GM10248 (cell line): Measurements from ENCODE around the gene PRDM7.
A peak's percentile ranks its signal among the peaks of the same experiment; 100 is the strongest.
"Not testable (repeated sequence)": the region's sequence is repeated elsewhere in the genome, so short reads cannot be mapped to it uniquely, and the experiment has no call there.

Experiments used
- CTCF ChIA-PET: fragments of 300-600 bp; sonication (Branson Sonifier 250); formaldehyde crosslinking; extraction: SDS; loops from one replicate; lab custom pipeline; 2021; ENCODE audit warnings: antibody characterized with exemption; lab: Yijun Ruan, JAX
- POLR2A ChIA-PET: fragments of 350-650 bp; sonication (Branson Sonifier 250); formaldehyde crosslinking; extraction: SDS; loops from one replicate; lab custom pipeline; 2020; ENCODE audit warnings: antibody characterized with exemption; lab: Yijun Ruan, JAX
- DNase-seq: peaks from one replicate; pipeline ENCODE4 v3.0.0; 2012; ENCODE audit errors: extremely low spot score
- TF ChIP-seq, protein P1 (sequence below): IDR thresholded peaks from 2 replicates; pipeline ENCODE4 v1.5.1; 2012; ENCODE audit warnings: mild to moderate bottlenecking, low read depth; ENCODE audit errors: extremely low read depth, missing control alignments, control extremely low read depth

PRDM7 gene

DNA sequence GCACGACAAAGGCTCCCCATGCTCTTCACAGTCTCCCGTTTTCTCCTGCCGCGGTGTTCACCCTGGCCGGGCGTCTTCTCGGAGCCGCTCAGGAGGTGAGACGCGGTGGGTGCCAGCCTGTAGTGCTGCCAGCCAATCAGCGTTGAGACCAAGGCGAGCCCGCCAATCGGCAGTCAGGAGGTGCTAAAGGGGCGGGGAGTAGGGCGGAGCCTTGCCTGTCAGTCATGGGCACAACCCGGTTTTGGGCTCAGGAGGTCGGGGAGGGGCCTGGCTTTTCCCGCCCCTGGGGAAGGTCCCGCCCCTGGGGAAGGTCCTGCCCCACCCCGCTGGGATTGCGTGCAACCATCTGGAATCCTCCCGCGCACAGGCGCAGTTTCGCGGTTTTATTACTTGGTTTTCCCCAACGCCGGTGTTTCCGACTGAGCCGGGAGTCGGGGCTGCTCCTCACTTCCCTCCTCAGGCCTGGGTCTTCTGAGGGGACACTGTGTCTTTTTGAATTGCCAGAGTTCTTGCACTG, at the start of gene PRDM7:
TSS of gene PRDM7 (minus strand) at position 92 of the 517 bp plus-strand sequence. CDS start 1,421 bp downstream, outside the sequence.
- TF ChIP-seq, protein P1, sequence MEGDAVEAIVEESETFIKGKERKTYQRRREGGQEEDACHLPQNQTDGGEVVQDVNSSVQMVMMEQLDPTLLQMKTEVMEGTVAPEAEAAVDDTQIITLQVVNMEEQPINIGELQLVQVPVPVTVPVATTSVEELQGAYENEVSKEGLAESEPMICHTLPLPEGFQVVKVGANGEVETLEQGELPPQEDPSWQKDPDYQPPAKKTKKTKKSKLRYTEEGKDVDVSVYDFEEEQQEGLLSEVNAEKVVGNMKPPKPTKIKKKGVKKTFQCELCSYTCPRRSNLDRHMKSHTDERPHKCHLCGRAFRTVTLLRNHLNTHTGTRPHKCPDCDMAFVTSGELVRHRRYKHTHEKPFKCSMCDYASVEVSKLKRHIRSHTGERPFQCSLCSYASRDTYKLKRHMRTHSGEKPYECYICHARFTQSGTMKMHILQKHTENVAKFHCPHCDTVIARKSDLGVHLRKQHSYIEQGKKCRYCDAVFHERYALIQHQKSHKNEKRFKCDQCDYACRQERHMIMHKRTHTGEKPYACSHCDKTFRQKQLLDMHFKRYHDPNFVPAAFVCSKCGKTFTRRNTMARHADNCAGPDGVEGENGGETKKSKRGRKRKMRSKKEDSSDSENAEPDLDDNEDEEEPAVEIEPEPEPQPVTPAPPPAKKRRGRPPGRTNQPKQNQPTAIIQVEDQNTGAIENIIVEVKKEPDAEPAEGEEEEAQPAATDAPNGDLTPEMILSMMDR: no peak
- ChIA-PET CTCF (no interaction called here), POLR2A (no interaction called here)
- DNase-seq: peak; percentile 96

DNA sequence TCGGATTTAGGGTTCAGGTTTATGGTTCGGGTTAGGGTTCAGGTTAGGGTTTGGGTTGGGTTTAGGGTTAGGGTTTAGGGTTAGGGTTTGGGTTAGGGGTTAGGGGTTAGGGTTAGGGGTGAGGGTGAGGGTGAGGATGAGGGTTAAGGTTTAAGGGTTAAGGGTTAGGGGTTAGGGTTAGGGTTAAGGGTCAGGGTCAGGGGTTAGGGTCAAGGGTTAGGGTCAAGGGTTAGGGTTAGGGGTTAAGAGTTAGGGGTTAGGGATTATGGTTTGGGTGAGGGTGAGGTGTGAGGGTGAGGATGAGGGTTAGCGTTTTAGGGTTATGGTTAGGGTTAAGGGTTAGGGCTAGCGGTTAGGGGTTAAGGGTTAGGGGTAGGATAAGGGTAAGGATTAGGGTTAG, 44.7 kb upstream of the PRDM7 start:
- DNase-seq, CTCF ChIA-PET, POLR2A ChIA-PET: not testable (repeated sequence)

DNA sequence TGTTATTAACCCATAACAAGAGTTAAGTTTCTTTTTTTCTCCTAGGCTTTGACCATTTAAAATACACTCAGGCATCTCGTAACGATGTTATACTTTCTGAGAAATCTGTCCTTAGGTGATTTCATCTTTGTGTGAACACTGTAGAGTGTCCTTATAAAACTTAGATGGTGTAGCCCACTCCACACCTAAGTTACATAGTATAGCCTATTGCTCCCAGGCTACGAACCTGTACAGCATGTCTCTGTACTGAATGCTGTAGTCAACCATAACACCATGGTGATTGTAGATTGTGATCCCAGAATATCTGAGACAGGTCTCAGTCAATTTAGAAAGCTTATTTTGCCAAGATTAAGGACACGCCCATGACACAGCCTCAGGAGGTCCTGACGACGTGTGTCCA, 30.5 kb upstream of the PRDM7 start:
- CTCF ChIA-PET, POLR2A ChIA-PET, DNase-seq: not testable (repeated sequence)

DNA sequence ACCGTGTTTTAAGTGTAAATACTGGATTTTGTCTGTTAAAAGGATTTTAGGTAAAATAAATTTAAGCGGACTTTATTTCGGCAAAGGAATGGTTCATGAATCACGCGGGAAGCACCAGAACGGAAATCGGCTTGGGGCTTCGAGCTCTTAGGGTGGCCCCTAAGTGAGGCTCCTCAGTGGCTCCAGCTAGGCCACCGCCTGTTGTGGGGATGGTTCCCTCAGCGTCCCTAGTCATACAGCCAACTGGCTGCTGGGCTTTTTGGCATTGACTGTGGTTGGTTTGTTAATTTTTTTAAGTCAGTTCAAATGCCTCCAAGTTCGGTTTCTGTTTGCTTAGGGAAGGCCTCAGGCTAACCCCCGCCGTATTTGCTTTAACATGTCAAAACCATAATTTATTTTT, 29.9 kb upstream of the PRDM7 start:
- POLR2A ChIA-PET, CTCF ChIA-PET, DNase-seq: not testable (repeated sequence)

DNA sequence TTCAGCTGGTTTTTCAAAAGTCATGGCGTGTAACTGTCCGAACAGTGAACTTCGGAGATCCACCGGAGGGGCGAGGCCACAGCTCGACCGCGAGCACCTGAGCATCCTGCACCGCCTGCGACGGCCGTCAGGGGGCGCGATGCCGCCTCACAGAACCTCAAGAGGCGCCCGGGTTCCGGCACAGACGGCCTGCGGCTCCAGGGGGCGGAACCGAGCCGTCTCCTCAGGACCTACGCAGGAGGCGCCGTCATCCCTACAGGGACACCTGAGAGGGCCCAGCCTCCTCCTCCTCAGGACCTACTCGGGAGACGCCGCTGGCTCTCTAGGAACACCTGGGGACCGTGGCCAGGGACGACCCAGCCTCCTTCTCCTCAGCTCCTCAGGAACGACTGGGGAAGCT, 29.1 kb upstream of the PRDM7 start:
- CTCF ChIA-PET: interaction anchor here (1.0 kb wide), 1 partner anchor 24 kb away, joined by 3 read pairs; no protein-coding TSS in a partner anchor
- TF ChIP-seq, protein P1: peak; percentile 46
- peak; percentile 19 for DNase-seq
- POLR2A ChIA-PET: not testable (repeated sequence)

DNA sequence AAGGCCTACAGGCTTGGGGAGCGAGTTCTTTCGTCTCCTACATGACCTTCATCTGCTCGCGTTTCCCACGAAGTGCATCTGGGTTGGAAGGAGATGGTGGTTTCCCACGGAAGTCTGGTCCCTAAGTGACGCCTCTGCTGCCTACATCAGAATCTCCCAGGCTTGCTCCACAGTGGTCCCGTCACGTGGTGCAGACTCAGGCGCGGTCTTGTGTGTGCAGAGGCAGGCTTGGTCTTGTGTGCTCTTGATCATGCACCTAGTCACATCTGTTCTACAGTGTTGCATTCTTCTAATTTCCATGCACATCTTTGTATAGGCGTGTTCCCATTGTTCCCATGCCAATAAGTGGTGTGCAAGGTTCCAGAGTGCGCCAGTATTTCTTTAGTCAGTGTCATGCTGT, 27.6 kb upstream of the PRDM7 start:
- DNase-seq, CTCF ChIA-PET, POLR2A ChIA-PET: not testable (repeated sequence)

DNA sequence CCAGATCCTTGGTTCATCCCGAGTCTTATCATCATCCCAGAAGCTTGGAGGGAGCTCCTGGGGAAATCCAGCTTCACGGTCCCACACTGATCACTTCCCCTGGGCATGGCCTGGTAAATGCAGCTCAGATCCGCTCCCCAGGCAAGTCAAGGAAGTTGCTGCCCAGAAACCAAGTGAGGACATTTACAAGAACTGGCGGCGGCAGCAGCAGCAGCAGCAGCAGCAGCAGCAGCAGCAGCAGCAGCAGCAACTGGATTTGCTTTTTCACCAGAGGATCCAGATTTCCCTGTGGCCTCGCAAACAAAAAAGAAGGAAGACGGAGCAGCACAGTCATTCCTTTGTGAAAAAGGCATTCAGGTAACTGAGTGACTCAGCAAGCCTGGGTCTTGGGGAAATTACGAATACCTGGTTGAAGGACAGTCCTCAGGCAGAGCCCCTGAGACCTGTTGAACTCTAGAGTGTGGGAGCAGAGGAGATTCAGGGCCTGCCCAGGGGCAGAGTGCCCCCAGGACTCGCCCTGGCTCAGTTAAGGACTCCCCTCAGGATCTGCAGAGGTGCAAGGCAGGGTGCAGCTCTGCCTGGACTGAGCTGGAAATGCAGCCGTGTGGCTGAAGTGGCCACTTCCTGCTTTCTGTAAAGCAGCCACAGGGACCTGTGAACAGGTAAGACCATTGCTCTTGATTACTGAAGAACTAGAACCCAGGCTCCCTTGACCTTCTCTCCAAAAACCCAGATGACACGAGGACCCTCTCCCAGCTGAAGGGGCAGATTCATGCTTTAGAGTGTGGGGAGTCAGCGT, 25.2 kb upstream of the PRDM7 start:
- DNase-seq, POLR2A ChIA-PET, CTCF ChIA-PET: not testable (repeated sequence)

DNA sequence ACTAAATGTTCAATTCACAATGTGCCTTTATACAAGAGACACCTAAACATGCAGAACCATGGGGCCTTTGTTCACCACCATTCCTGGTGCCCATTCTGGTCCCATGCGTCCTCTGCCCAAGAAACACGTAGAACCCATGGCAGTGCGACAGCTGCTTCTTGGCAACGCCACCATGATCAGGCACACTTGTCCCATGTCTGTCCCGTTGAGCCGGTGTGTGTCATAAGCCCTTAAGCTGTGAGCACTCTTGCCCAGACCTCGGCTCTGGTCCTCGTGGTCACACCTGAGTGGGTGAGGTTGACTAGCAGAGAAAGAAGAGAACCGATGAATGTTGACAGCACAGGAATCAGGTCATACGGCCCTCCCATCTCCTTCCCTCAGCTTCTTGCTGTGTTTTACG, 24.2 kb upstream of the PRDM7 start:
- POLR2A ChIA-PET, DNase-seq, CTCF ChIA-PET: not testable (repeated sequence)

DNA sequence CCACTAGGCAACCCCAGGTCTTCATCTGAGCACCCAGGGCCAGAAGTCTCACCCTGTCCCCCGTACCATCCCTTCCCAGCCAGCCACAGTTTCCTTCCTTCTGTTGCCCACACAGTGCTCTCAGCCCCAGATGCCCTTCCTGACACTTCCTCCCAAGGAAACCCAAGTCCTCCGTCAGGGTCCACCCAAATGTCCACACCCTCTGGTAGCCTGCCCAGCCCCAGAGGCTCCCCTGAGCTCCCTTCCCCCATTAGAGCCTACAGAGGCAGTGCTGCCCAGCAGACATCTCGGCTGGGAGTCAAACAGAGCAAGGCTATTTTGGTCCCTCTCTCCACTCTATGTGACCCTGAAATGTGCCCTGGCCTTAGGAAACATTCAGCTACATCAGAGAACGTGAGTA, 23.7 kb upstream of the PRDM7 start:
- DNase-seq, CTCF ChIA-PET, POLR2A ChIA-PET: not testable (repeated sequence)

DNA sequence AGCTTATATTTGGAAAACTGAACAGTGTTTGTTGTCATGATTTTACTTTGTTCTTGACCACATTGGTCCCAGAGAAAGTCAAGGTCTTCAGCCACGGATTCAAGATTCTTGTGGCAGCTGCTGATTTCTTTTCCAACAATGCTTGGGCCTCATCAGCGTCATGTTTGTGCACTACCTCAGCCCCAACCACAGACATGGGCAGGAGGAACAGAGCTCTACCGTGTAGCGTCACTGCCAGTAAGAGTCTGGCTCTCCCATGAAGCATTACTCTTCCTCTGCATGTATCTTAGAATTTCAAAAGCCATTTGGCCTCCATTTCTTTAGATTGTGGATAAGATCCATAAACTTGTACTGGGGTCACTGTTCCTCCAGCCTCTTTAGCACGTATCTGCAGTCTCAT, 23.1 kb upstream of the PRDM7 start:
- POLR2A ChIA-PET, CTCF ChIA-PET, DNase-seq: not testable (repeated sequence)

DNA sequence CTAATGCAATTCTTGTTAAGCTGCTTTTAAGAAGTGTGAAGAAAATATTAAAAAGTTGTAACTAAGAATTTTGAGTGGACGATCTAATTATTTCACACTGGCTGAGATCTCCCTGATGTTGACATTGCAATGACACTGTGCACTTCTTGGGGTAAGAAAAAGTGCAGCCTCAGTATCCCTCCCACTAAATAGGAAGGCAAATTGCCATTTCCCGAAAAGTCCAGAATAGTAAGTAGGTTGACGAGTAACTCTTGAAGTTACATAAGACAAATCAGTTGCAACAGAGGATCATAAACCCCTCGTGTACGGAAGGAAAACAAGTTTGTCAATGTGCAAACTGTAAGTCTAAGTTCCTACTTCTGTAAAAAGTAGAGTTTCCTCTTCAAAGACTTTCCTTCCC, 21.8 kb upstream of the PRDM7 start:
- CTCF ChIA-PET, POLR2A ChIA-PET, DNase-seq: not testable (repeated sequence)

DNA sequence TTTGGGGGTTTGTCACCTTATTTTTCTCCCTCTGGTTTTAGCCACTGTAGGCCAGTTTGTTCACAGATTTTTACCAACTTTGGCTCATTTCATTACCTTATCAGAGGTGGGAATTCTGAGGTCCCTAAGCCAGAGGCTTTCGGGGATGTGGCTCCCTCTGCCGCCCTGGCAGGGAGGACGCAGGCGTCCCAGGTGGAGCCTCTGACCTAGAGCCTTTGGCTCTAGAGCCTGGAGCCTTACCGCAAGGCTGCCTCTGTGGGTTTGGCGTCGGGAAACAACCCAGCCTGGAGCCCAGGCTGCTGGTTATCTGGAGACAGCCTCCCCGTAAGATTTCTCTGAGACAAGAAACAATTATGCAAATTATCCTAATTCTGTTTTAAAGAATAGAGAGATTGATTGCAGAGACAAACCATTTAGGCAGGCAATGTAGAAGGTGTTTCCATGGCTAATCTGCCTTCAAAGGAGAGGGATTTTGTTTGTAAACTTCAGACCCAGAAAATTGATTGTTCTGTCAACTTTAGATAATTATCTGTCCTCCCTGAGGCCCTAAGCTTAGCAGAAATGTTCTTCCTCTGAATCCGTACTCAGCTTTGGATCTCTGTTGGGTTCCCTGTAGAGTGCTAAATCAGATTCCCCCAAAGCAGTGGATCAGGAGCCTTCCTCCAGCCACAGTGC, 20.0 kb upstream of the PRDM7 start:
- CTCF ChIA-PET, DNase-seq: not testable (repeated sequence)

DNA sequence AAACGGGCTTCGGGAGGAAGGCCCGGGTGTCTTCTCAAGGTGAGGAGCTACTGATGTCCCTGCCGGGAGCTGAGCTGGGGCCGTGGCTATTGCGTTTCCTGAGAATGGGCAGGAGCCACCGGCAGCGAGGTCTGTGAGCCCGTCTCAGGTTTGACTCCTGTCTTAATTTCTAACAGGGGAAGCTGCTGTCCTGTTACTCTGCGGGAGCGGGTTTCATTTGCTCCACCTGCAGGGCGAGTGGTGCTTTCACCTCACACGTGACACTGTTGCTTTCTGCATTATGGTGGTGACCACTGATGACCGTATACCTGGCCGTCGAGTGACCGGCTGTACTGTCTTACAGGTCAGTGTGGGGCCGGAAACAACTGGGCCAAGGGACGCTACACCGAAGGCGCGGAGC, 17.7 kb upstream of the PRDM7 start:
- POLR2A ChIA-PET, CTCF ChIA-PET, DNase-seq: not testable (repeated sequence)

More for the DNA sequence above, 20.0 kb upstream of the PRDM7 start:
- POLR2A ChIA-PET: not testable (repeated sequence)

DNA sequence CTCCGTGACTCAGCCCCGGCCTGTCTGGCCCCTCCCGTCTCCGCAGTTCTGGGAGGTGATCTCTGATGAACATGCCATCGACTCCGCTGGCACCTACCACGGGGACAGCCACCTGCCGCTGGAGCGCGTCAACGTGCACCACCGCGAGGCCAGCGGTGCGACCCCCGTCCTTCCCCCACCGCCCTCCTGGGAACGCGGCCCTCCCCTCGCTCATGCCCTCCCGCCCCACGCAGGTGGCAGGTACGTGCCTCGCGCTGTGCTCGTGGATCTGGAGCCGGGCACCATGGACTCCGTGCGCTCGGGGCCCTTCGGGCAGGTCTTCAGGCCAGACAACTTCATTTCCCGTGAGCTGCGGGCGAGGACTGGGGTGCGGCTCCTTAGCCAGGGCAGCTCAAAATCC, 17.2 kb upstream of the PRDM7 start:
- POLR2A ChIA-PET, DNase-seq, CTCF ChIA-PET: not testable (repeated sequence)

DNA sequence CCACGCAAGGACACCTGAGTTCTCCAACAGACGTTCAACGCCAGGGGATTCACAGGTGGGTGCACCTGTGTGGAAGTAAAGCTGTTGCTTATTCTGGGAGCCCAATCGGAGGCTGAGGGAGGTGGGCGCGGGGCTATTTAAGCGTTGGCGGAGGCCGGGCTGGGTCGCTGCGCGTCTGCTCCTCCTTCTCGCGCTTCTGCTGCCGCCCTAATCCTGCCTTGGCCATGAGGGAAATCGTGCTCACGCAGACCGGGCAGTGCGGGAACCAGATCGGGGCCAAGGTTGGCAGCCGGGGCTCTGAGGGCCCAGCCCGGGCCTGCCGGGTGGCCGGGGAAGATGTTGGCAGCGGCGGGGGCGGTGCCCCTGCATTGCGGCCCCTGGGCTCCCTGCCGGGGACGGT, 16.7 kb upstream of the PRDM7 start:
- POLR2A ChIA-PET: not testable (repeated sequence)

DNA sequence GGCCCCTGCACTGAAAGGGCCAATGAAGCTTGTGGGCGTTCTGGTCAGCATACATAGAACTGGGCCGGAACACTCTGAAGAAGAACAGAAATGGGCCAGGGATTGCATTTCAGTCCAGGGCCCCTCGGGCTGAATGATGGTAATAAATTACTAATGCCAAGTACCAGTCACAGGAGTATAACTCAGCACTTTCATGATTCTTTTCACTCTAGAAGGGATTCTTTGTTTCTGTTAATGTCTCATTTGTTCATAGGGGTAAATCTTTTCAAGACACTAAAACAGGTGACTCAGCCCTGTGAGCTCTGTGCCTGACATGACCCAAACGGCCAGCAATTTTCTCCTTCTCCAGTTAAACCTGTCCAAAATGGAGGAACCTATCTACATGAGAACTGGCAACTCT, 15.7 kb upstream of the PRDM7 start:
- CTCF ChIA-PET: interaction anchor here (1.7 to 4.8 kb wide), 2 partner anchors 11 to 14 kb away, joined by 3 to 18 read pairs; no protein-coding TSS in a partner anchor
- DNase-seq, POLR2A ChIA-PET: not testable (repeated sequence)

More for the DNA sequence above, 16.7 kb upstream of the PRDM7 start:
- DNase-seq: not testable (repeated sequence)
- CTCF ChIA-PET: interaction anchor here (4.8 kb wide), 1 partner anchor 12 kb away, joined by 18 read pairs; no protein-coding TSS in a partner anchor
